Measurements from ENCODE around the gene SCG2.

The SCG2 gene

GRCh38 chr2:223601018-223601417, 1.1 kb downstream of the SCG2 start:
- H3K4me3 ChIP-seq (ENCODE audit: low read depth, low read length) = no peak overlapping the region
- DNase-seq (ENCODE audit: low read depth) = no peak
- no peak for TF ChIP-seq CTCF (IDR thresholded peaks at IDR 0.05; ENCODE audit: control insufficient read depth, extremely low read depth, insufficient read depth)

- H3K4me3 ChIP-seq (ENCODE audit: low read depth, low read length) = no peak overlapping the region
- no peak for TF ChIP-seq CTCF (IDR thresholded peaks at IDR 0.05; ENCODE audit: control insufficient read depth, extremely low read depth, insufficient read depth)
- DNase-seq (ENCODE audit: low read depth) = no peak
These were observed 2.4 kb downstream of the SCG2 start for GRCh38 chr2:223599640-223600380.

DNA sequence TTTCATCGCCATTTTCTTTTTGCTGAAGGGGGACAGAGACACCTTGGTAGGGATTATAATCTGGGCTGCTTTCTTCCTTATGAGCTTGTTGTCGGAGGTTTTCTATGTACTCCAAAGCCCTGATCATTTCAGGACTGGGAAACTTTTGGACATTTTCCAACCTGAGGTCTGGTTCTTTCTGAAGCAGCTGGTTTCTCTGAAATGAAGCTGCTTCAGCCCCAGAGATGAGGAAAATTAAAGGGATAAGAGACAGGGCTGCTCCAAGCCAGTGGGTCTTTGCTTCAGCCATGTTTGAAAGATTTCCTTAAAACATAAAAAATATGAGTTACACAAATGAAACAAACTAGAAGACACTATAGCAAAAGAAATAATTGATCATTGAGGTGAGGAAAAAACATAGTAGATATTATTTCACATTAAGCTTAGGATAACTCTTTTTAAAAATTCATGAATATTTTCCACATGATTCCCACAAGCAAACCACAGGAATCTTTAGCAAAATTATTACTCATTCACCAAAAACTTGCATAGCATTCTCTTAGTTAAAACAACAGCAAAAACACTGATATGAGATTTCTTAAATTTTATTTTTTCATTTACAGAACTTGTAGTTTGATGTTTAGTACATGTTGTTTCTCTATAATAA, 3.0 kb downstream of the SCG2 start:
- no peak for TF ChIP-seq CTCF (IDR thresholded peaks at IDR 0.05; ENCODE audit: control insufficient read depth, extremely low read depth, insufficient read depth)
- no peak overlapping the region for H3K4me3 ChIP-seq (ENCODE audit: low read depth, low read length)
- DNase-seq (ENCODE audit: low read depth) = no peak

DNA sequence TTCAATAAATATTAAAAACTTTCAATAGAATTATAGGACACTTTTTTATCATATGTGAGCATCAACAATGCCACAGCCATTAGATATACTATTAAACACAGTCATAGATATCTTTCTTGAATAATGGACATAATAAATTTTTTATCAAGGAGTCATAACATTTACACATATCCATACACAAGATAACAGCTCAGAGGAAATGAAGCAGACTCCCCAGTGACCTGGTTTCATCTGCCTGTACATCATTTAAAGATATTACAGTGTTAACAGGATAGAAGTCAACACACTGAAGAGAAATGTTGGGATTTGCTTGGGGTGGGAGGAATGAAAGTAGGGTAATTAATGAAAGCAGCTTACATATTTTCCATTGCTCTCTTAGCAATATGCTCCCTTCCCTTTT, 5.1 kb downstream of the SCG2 start:
- no peak overlapping the region for H3K4me3 ChIP-seq (ENCODE audit: low read depth, low read length)
- DNase-seq (ENCODE audit: low read depth) = no peak
- TF ChIP-seq CTCF (IDR thresholded peaks at IDR 0.05; ENCODE audit: control insufficient read depth, extremely low read depth, insufficient read depth) = no peak

GRCh38 chr2:223596208-223596607, 6.0 kb downstream of the SCG2 start:
- H3K4me3 ChIP-seq (ENCODE audit: low read depth, low read length) = no peak overlapping the region
- TF ChIP-seq CTCF (IDR thresholded peaks at IDR 0.05; ENCODE audit: control insufficient read depth, extremely low read depth, insufficient read depth) = no peak
- DNase-seq (ENCODE audit: low read depth) = no peak

DNA sequence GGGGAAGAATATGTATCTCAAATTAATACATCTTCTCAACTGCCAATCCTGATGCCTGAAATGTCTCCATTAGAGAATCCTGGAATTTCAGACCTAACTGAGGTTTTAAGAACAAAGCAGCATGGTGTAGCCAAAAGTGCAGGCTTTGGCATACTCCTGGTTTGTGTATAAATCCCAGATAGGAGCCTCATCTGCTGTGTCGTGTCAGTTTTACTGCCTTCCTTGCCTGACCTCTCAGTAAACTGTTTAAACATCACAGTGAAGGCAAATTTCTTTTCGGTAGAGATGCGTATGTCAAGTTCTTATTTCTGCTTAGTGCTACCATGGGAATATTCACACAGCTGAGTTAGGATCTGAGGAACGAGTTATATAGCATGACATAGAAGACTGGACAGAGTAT, 7.3 kb downstream of the SCG2 start:
- no peak for TF ChIP-seq CTCF (IDR thresholded peaks at IDR 0.05; ENCODE audit: control insufficient read depth, extremely low read depth, insufficient read depth)
- no peak for DNase-seq (ENCODE audit: low read depth)
- H3K4me3 ChIP-seq (ENCODE audit: low read depth, low read length) = no peak overlapping the region

Measured in LNCaP clone FGC (cell line).